Activated CD4-positive, alpha-beta T cell treated with anti-CD3 and anti-CD28 coated beads for 1 hour (primary cell): Measurements from ENCODE around the gene TNIP1.
A peak's percentile ranks its signal among the peaks of the same experiment; 100 is the strongest.

Source experiments
- DNase-seq: peaks from one replicate; pipeline ENCODE4 v3.0.0-alpha.2; 2020

TNIP1 gene

GRCh38 chr5:151080613-151081430 is at the start of gene TNIP1:
Gene TNIP1 (minus strand): TSS chr5:151081034. CDS start chr5:151065095, 15,939 bp downstream.
- peak; percentile 88 for DNase-seq

- DNase-seq, result no peak
Observed at GRCh38 chr5:151130235-151130921, 49.5 kb upstream of the TNIP1 start.

GRCh38 chr5:151128817-151129216 is 48.0 kb upstream of the TNIP1 start:
- DNase-seq, result no peak

- DNase-seq, result no peak
Observed at GRCh38 chr5:151127926-151128325, 47.1 kb upstream of the TNIP1 start.

GRCh38 chr5:151126199-151126645 is 45.4 kb upstream of the TNIP1 start:
- peak; percentile 55 for DNase-seq

- DNase-seq, result no peak
Observed at GRCh38 chr5:151125421-151125820, 44.6 kb upstream of the TNIP1 start.

- no peak for DNase-seq
Observed at GRCh38 chr5:151123897-151124751, 43.3 kb upstream of the TNIP1 start.

- DNase-seq, result no peak
Observed at GRCh38 chr5:151122828-151123227, 42.0 kb upstream of the TNIP1 start.

GRCh38 chr5:151121665-151122064 is 40.8 kb upstream of the TNIP1 start:
- DNase-seq, result no peak

GRCh38 chr5:151121095-151121494 is 40.3 kb upstream of the TNIP1 start:
- no peak for DNase-seq

GRCh38 chr5:151118913-151119575 is 38.2 kb upstream of the TNIP1 start:
- no peak for DNase-seq

- DNase-seq, result peak; percentile 61
Observed at GRCh38 chr5:151115272-151115905, 34.6 kb upstream of the TNIP1 start.

GRCh38 chr5:151113651-151114050 is 32.8 kb upstream of the TNIP1 start:
- no peak for DNase-seq

- no peak for DNase-seq
Observed at GRCh38 chr5:151110992-151111391, 30.2 kb upstream of the TNIP1 start.

- DNase-seq, result no peak
Observed at GRCh38 chr5:151110122-151110681, 29.4 kb upstream of the TNIP1 start.

GRCh38 chr5:151108566-151108965 is 27.7 kb upstream of the TNIP1 start:
- DNase-seq, result no peak

GRCh38 chr5:151107738-151108520 is 27.1 kb upstream of the TNIP1 start:
- DNase-seq, result no peak

GRCh38 chr5:151107084-151107483 is 26.2 kb upstream of the TNIP1 start:
- DNase-seq, result no peak

GRCh38 chr5:151106509-151106908 is 25.7 kb upstream of the TNIP1 start:
- DNase-seq, result no peak

- DNase-seq, result no peak
Observed at GRCh38 chr5:151106043-151106442, 25.2 kb upstream of the TNIP1 start.

- DNase-seq, result no peak
Observed at GRCh38 chr5:151105561-151105960, 24.7 kb upstream of the TNIP1 start.
